KMS-11 (cell line): ENCODE measurements around the gene KRTAP10-3.

ENCODE experiments used
- H2AFZ ChIP-seq: fragments of 200-600 bp; sonication (generic); 2 replicates; pipeline ENCODE4 v1.6.1; 2016; ENCODE audit warnings: antibody characterized with exemption, mixed run types, low read depth
- H3K27ac ChIP-seq: fragments of 200-600 bp; sonication (generic); 2 replicates; pipeline ENCODE4 v1.6.1; 2016; ENCODE audit warnings: mild to moderate bottlenecking, mixed run types
- H3K27me3 ChIP-seq: fragments of 200-600 bp; sonication (generic); 2 replicates; pipeline ENCODE4 v1.6.1; 2017; ENCODE audit warnings: mild to moderate bottlenecking, low read depth, mixed run types, moderate library complexity; ENCODE audit not compliant: insufficient read depth
- H3K36me3 ChIP-seq: fragments of 200-600 bp; sonication (generic); 2 replicates; pipeline ENCODE4 v1.6.1; 2017; ENCODE audit warnings: mild to moderate bottlenecking, mixed run types; ENCODE audit not compliant: insufficient read depth
- H3K4me1 ChIP-seq: fragments of 200-600 bp; sonication (generic); 2 replicates; pipeline ENCODE4 v1.6.1; 2016; ENCODE audit warnings: mild to moderate bottlenecking, low read depth, mixed run types; ENCODE audit not compliant: poor library complexity, severe bottlenecking
- H3K4me2 ChIP-seq: fragments of 200-600 bp; sonication (generic); 2 replicates; pipeline ENCODE4 v1.7.0; 2016; ENCODE audit warnings: mild to moderate bottlenecking, mixed run types
- H3K4me3 ChIP-seq: fragments of 200-600 bp; sonication (generic); IDR thresholded peaks from 2 replicates; pipeline ENCODE4 v1.6.1; 2017; ENCODE audit warnings: low read depth, low read length, mixed read lengths; ENCODE audit not compliant: insufficient read depth
- H3K79me2 ChIP-seq: fragments of 200-600 bp; sonication (generic); 2 replicates; pipeline ENCODE4 v1.6.1; 2016; ENCODE audit warnings: low read depth, mixed run types; ENCODE audit not compliant: insufficient read depth
- H3K9ac ChIP-seq: fragments of 200-600 bp; sonication (generic); 2 replicates; pipeline ENCODE4 v1.6.1; 2016; ENCODE audit warnings: mild to moderate bottlenecking, mixed run types
- H4K20me1 ChIP-seq: fragments of 200-600 bp; sonication (generic); 2 replicates; pipeline ENCODE4 v1.6.1; 2016; ENCODE audit warnings: mild to moderate bottlenecking, mixed run types; ENCODE audit not compliant: insufficient read depth
- TF ChIP-seq, protein P1 (sequence below): fragments of 200-600 bp; sonication (generic); conservative IDR thresholded peaks from 2 replicates; pipeline ENCODE4 v1.6.1; 2017; ENCODE audit warnings: low read depth, mild to moderate bottlenecking, antibody characterized with exemption, low read length, moderate library complexity, mixed read lengths

KRTAP10-3 gene

GRCh38 chr21:44511938-44512275 lies 46.7 kb downstream of the KRTAP10-3 start:
- no peak overlapping the region for H3K4me3 ChIP-seq
- no peak overlapping the region for H3K9ac ChIP-seq
- no peak overlapping the region for H2AFZ ChIP-seq
- H3K79me2 ChIP-seq: no peaks in the 10 kb centered on the region
- no peaks in the 10 kb centered on the region for H3K36me3 ChIP-seq
- peaks cover 76% of the 10 kb centered on the region for H3K27me3 ChIP-seq
- H4K20me1 ChIP-seq: no peaks in the 10 kb centered on the region
- no peak overlapping the region for H3K4me2 ChIP-seq
- H3K4me1 ChIP-seq: no peaks in the 10 kb centered on the region
- TF ChIP-seq, protein P1, sequence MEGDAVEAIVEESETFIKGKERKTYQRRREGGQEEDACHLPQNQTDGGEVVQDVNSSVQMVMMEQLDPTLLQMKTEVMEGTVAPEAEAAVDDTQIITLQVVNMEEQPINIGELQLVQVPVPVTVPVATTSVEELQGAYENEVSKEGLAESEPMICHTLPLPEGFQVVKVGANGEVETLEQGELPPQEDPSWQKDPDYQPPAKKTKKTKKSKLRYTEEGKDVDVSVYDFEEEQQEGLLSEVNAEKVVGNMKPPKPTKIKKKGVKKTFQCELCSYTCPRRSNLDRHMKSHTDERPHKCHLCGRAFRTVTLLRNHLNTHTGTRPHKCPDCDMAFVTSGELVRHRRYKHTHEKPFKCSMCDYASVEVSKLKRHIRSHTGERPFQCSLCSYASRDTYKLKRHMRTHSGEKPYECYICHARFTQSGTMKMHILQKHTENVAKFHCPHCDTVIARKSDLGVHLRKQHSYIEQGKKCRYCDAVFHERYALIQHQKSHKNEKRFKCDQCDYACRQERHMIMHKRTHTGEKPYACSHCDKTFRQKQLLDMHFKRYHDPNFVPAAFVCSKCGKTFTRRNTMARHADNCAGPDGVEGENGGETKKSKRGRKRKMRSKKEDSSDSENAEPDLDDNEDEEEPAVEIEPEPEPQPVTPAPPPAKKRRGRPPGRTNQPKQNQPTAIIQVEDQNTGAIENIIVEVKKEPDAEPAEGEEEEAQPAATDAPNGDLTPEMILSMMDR: no peak
- H3K27ac ChIP-seq: no peak overlapping the region

DNA sequence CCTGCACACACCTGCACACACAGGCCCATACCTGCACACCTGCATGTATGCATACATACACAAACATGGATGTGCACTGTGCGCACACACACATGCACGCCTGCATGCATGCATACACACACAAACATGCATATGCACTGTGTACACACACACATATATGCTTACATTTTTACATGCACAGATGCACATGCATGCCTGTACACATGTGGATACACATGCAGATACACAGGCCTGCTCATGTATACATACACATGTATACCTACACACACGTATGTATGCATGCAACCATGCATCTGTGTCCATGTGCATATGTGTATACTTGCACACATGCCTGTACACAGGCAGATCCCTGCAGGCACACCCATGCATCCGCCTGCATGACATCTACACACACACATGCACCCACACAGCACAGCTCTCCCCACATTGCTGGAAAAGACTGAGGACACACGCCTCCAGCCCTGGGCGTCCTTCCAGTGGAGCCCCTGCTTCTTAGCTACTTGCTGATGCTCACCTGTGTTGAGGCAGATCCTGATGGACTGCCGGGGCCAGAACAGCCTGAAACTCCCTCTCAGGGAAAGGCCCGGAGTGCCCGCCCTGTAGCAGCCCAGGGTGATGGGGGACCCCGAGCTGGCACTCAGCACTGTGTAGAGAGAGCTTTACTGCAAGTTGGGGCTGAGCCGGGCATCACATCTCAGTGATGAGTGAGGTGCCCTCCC lies 47.2 kb downstream of the KRTAP10-3 start:
- no peak overlapping the region for H3K4me3 ChIP-seq
- no peak overlapping the region for H3K9ac ChIP-seq
- H2AFZ ChIP-seq: no peak overlapping the region
- no peaks in the 10 kb centered on the region for H3K36me3 ChIP-seq
- peaks cover 76% of the 10 kb centered on the region for H3K27me3 ChIP-seq
- no peaks in the 10 kb centered on the region for H3K79me2 ChIP-seq
- H3K27ac ChIP-seq: no peak overlapping the region
- H3K4me2 ChIP-seq: no peak overlapping the region
- TF ChIP-seq, protein P1: no peak
- no peaks in the 10 kb centered on the region for H3K4me1 ChIP-seq
- no peaks in the 10 kb centered on the region for H4K20me1 ChIP-seq

- Histone ChIP-seq H3K27me3 (peaks cover 76% of the 10 kb centered on the region), H3K27ac (no peak overlapping the region), H3K9ac (no peak overlapping the region), H4K20me1 (no peaks in the 10 kb centered on the region), H3K4me3 (no peak overlapping the region), H3K36me3 (no peaks in the 10 kb centered on the region), H3K4me2 (no peak overlapping the region), H3K79me2 (no peaks in the 10 kb centered on the region), H3K4me1 (no peaks in the 10 kb centered on the region), H2AFZ (no peak overlapping the region)
- TF ChIP-seq, protein P1: peak; percentile 63; the same call in 1 of the 2 replicates
Observed at GRCh38 chr21:44510508-44511218, 47.9 kb downstream of the KRTAP10-3 start.

GRCh38 chr21:44510109-44510507 lies 48.5 kb downstream of the KRTAP10-3 start:
- H3K4me3 ChIP-seq: no peak overlapping the region
- H3K4me2 ChIP-seq: no peak overlapping the region
- H2AFZ ChIP-seq: no peak overlapping the region

More at GRCh38 chr21:44510109-44510507, 48.5 kb downstream of the KRTAP10-3 start:
- Histone ChIP-seq H4K20me1 (no peaks in the 10 kb centered on the region), H3K9ac (no peak overlapping the region), H3K4me1 (no peaks in the 10 kb centered on the region), H3K27ac (no peak overlapping the region), H3K79me2 (no peaks in the 10 kb centered on the region), H3K27me3 (peaks cover 74% of the 10 kb centered on the region), H3K36me3 (no peaks in the 10 kb centered on the region)
- TF ChIP-seq, protein P1: no peak
